ENCODE measurements around the gene PMF1.
"Not testable (repeated sequence)": the region's sequence is repeated elsewhere in the genome, so short reads cannot be mapped to it uniquely, and the experiment has no call there.

The PMF1 gene, protein sequence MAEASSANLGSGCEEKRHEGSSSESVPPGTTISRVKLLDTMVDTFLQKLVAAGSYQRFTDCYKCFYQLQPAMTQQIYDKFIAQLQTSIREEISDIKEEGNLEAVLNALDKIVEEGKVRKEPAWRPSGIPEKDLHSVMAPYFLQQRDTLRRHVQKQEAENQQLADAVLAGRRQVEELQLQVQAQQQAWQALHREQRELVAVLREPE

GRCh38 chr1:156212833-156213643 is at the start of gene PMF1:
Gene PMF1, plus strand, starts transcription at chr1:156213007. Its CDS starts 9 bp downstream, at chr1:156213016.
- DNase-seq (ENCODE audit: low read depth in 3 of 3), result peak; percentile 95 to 97 (median 95)

- DNase-seq (ENCODE audit: low read depth in 3 of 3), result no peak
Measured at GRCh38 chr1:156163712-156164111, 49.1 kb upstream of the PMF1 start.

GRCh38 chr1:156164125-156164831 is 48.5 kb upstream of the PMF1 start:
- DNase-seq (ENCODE audit: low read depth in 3 of 3), result no peak

DNA sequence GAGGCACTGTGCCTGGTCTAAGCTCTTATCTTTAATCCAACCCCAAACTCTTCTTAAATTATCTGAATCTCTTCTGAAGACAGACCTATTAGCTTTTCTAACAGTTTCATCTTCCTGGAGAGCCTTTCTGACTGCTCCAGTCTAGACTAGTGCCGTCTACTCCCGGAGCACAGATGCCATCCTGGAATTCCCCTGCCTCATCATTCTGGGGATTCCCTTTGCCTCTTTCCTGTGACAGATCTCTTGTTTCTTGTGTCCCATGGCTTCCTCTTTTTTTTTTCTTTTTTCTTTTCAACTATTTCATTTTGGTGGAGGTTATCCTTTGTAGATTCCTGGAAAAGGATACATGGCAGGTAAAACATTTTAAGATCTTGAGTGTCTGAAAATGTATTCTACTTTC is 47.7 kb upstream of the PMF1 start:
- no peak for DNase-seq (ENCODE audit: low read depth in 3 of 3)

DNA sequence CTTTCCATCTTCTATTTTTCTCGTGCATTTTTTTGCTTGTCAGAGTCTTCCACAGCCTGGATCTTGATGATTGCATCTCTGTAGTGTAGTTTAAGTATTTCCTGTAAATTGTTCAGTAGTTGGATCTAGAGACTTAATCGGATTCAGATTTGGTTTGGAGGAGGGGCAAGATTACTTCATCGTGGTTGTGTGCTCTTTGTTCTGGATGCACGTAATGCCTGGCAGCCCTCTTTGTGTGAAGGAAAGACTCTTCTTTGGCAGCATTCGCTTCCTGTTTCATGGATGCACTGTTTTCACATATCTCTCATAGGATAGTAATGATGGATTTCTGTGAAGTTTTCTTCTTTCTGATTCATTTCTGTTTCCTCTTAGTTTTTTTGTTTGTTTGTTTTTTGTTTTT is 45.3 kb upstream of the PMF1 start:
- no peak for DNase-seq (ENCODE audit: low read depth in 3 of 3)

DNA sequence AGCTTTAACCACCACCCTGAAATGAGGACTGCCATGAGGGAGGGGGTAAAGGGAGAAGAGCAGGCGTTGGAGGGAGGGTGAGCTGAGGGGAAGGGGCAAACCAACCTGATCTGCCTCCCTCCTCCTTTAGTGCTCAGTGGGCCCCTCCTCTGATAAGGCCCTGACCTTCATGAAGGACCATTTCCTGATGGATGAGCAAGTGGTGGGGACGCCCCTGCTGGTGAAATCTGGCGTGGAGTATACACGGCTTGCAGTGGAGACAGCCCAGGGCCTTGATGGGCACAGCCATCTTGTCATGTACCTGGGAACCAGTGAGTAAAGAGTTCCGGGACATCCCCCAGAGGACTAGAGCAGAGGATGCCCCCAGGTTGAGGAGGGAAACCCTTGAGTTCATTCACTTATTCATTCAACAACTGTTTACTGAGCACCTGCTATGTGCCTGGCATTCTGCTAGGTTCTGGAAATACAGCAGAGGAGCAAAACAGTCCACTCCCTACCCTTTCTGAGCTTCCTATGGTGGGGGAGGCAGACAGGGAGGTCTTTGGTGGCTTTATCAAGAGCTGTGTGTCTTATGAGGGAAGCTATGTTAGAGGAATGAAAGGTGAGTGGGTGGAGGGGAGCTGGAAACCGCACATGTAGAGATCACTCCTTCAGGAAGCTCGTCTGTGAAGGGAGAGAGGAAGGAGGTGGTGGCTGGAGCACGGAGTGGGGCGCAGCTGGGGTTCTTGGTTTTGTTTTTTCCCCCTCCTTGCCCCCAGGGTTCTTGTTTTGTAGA is 39.9 kb upstream of the PMF1 start:
- no peak for DNase-seq (ENCODE audit: low read depth in 3 of 3)

GRCh38 chr1:156176610-156177210 is 36.1 kb upstream of the PMF1 start:
- no peak for DNase-seq (ENCODE audit: low read depth in 3 of 3)

GRCh38 chr1:156177919-156178654 is 34.7 kb upstream of the PMF1 start:
- no peak for DNase-seq (ENCODE audit: low read depth in 3 of 3)

GRCh38 chr1:156180471-156180870 is 32.3 kb upstream of the PMF1 start:
- DNase-seq (ENCODE audit: low read depth in 3 of 3), result no peak

GRCh38 chr1:156181391-156181924 is 31.3 kb upstream of the PMF1 start:
- DNase-seq (ENCODE audit: low read depth in 3 of 3), result not testable (repeated sequence)

GRCh38 chr1:156182010-156182779 is 30.6 kb upstream of the PMF1 start:
- DNase-seq (ENCODE audit: low read depth in 3 of 3), result not testable (repeated sequence)

DNA sequence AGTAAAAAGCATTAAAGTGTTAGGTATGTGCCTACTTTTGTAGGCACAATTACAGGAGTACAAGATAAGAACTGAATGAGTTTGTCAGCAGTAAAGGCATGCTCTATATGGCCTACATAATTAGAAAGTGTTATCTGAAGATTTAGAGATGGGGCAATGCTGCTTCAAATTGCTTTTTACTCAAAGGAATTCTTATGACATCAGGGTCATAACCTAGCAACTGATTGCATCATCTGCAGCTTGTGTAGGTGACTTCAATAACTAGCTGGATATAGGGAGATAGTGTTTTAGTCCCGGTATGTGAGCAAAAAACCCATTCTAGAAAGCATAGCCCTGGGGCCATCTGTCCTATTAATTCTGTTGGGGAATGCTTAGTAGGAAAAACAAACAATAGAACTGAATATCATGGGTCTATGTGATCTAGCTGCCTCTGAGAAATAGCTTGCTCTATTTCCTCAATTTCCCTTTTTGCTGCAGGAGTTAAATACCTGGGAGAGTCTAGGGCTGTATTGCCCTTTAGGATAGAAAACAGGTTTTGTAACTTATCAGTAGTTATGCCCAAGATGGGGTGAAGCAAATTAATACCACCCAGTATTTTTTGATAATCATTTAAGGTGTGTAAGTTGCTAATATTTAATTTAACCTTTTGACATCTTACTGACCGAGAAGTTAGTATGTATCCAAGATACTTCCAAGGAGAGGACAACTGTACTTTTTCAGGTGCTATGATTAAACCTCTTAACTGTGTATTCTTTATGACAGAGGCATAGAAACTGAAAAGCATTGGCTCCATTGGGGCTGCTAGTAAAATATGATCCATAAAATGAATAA is 26.2 kb upstream of the PMF1 start:
- not testable (repeated sequence) for DNase-seq (ENCODE audit: low read depth in 3 of 3)

GRCh38 chr1:156190265-156190664 is 22.5 kb upstream of the PMF1 start:
- not testable (repeated sequence) for DNase-seq (ENCODE audit: low read depth in 3 of 3)

DNA sequence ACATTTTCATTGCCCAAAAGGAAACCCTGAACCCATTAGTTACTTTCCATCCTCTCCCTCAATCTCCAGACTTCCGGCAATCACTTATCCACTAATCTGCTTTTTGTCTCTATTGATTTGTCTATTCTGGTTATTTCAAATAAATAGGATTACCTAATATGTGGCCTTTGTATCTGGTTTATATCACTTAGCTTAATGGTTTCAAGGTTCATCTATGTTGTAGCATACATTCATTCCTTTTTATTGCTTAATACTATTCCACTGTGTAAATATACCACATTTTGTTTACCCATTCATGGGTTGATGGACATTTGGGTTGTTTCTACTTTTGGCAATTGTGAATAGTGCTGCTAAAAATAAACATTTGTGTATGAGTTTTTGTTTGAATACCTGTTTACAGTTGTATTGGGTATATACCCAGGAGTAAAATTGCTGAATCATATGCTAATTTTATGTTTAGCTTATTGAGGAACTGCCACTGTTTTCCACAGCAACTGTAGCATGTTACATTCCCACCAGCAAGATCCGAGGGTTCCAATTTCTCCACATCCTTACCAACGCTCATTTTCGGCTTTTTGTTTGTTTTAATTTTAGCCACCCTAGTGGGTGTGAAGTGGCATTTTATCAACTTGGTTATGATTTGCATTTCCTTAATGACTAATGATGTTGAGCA is 21.4 kb upstream of the PMF1 start:
- DNase-seq (ENCODE audit: low read depth in 3 of 3), result no peak

DNA sequence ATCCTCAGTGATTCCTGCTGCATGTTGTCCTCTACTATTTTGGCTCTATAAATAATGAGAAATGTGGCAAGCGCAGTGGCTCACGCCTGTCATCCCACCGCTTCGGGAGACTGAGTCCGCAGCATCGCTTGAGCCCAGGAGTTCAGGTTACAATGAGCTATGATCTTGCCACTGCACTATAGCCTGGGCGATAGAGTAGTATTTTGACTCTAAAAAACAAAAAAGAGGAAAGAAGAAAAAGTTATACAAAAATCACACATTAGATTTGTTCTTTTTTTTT is 19.7 kb upstream of the PMF1 start:
- DNase-seq (ENCODE audit: low read depth in 3 of 3), result no peak

DNA sequence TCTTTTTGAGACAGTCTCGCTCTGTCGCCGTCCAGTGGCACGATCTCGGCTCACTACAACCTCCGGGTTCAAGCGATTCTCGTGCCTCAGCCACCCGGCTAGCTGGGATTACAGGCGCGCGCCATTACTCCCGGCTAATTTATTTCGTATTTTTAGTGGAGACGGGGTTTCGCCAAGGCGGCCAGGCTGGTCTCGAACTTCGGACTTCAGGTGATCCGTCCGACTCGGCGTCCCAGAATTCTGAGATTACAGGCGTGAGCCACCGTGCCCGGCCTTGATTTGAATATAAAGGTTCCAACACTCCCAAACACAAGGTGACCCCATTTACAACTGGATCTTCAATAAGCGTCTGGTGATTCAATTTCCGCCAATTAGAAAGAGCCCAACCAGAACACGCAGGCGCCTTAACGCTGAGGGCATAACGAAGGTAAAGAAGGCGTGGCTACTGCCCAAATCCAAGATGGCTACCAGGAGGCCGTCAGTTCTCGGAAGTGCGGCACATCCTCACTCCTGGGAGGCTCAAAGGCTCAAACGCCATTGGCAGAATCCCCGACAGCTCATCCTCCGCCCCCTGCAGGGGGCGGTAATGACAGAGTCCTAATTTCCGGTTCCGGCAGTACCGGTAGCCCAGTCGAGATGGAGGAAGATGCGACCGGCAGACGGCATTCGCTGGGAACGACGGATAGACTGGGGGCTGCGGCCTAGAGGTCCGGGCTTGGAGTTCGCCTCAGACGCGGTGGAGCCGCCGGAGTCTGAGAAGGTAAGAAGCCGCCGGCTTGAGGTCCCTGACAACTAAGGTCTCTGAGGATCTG is 19.1 kb upstream of the PMF1 start, which contains the start of gene SLC25A44:
SLC25A44 (plus strand) TSS at position 617 of the 812 bp plus-strand sequence. CDS start 5,744 bp downstream, outside the sequence.
- DNase-seq (ENCODE audit: low read depth in 3 of 3), result peak; percentile 92 to 96 (median 93)

DNA sequence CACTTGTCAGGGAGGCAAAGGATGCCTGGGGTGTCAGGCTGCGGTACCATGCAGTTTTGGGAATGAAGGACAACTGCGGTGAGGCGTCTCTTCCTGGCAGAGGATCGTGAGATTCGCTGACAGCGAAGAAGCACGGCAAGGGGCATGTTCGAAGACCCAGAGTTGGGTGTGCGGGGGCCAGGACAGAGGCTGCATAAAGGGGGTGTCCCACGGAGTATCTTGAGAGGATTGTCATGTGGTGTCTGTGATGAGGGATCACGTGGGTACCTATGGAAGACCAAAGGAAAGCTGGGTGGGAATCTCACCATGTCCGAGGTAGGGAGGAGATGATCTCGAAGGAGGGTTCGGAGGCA is 18.5 kb upstream of the PMF1 start:
- DNase-seq (ENCODE audit: low read depth in 3 of 3), result no peak

- no peak for DNase-seq (ENCODE audit: low read depth in 3 of 3)
Measured at GRCh38 chr1:156195853-156196252, 17.0 kb upstream of the PMF1 start.
